Keratinocyte (primary cell): ENCODE data around the gene PEAK3.

Experiments used
- CTCF ChIP-seq, 3 experiments: IDR thresholded peaks in 1 of 3; conservative IDR thresholded peaks in 1 of 3; optimal IDR thresholded peaks in 1 of 3; 2 replicates in 2 of 3; 3 replicates in 1 of 3; pipeline versions ENCODE3 to v1.5.1; 2011; ENCODE audit warnings: low read length in 3 of 3, mild to moderate bottlenecking in 3 of 3, moderate library complexity in 2 of 3, control low read depth in 1 of 3, inconsistent platforms in 1 of 3; ENCODE audit not compliant: insufficient read depth in 2 of 3; ENCODE audit errors: extremely low read depth in 1 of 3
- EZH2 ChIP-seq: IDR thresholded peaks from one replicate; pipeline ENCODE4 v1.6.1; 2012; ENCODE audit warnings: inconsistent platforms, mild to moderate bottlenecking, low read length, moderate library complexity

- no peak for TF ChIP-seq CTCF (optimal IDR thresholded peaks at IDR 0.05 in 1 of 3, IDR thresholded peaks at IDR 0.05 in 1 of 3, conservative IDR thresholded peaks at IDR 0.05 in 1 of 3; ENCODE audit: extremely low read depth in 1 of 3, insufficient read depth in 2 of 3, low read length in 3 of 3)
- TF ChIP-seq EZH2: no peak
These were observed 49.5 kb downstream of the PEAK3 start for GRCh38 chr19:2232286-2233151.
